OCI-LY3 (cell line): Measurements from ENCODE around the gene SPATA17.

Experiments
- H2AFZ ChIP-seq: fragments of 200-600, 300-600 bp; shearing (Covaris generic); 2 replicates; pipeline ENCODE4 v1.6.0; 2014; ENCODE audit warnings: antibody characterized with exemption, low read depth, low read length
- H3K27ac ChIP-seq: fragments of 200-600, 300-600 bp; sonication (generic); 2 replicates; pipeline ENCODE4 v1.5.1; 2014; ENCODE audit warnings: mild to moderate bottlenecking, low read length, moderate library complexity, mixed read lengths
- H3K27me3 ChIP-seq: fragments of 200-600, 300-600 bp; sonication (generic); 2 replicates; pipeline ENCODE4 v1.6.1; 2014; ENCODE audit warnings: low read depth, low read length, mixed read lengths
- H3K36me3 ChIP-seq: fragments of 200-600, 300-600 bp; sonication (generic); replicated peaks from 2 replicates; pipeline ENCODE3; 2014; ENCODE audit warnings: low read depth, low read length, mixed read lengths
- H3K4me1 ChIP-seq: fragments of 300-600, 200-600 bp; sonication (generic); 2 replicates; pipeline ENCODE4 v1.6.1; 2014; ENCODE audit warnings: low read length, mixed read lengths
- H3K4me2 ChIP-seq: fragments of 200-600, 300-600 bp; sonication (generic); 2 replicates; pipeline ENCODE4 v1.6.1; 2014; ENCODE audit warnings: low read length, mixed read lengths
- H3K4me3 ChIP-seq: fragments of 300-600, 200-600 bp; sonication (generic); 2 replicates; pipeline ENCODE4 v1.5.1; 2014; ENCODE audit warnings: antibody characterized with exemption, mild to moderate bottlenecking, low read length, moderate library complexity
- H3K79me2 ChIP-seq: fragments of 300-600, 200-600 bp; shearing (Covaris generic); 2 replicates; pipeline ENCODE4 v1.6.1; 2014; ENCODE audit warnings: mild to moderate bottlenecking, low read length, mixed read lengths
- H3K9ac ChIP-seq: fragments of 300-600, 200-600 bp; shearing (Covaris generic); 2 replicates; pipeline ENCODE4 v1.6.0; 2014; ENCODE audit warnings: mild to moderate bottlenecking, low read length, moderate library complexity
- H3K9me3 ChIP-seq: fragments of 200-600, 300-600 bp; shearing (Covaris generic); 2 replicates; pipeline ENCODE4 v1.6.1; 2014; ENCODE audit warnings: low read length, mixed read lengths; ENCODE audit not compliant: insufficient read depth
- H4K20me1 ChIP-seq: fragments of 200-600, 300-600 bp; sonication (generic); 2 replicates; pipeline ENCODE4 v1.6.1; 2016; ENCODE audit warnings: low read length, mixed read lengths; ENCODE audit not compliant: insufficient read depth
- EZH2phosphoT487 ChIP-seq: fragments of 200-600 bp; shearing (Covaris generic); IDR thresholded peaks from 2 replicates; pipeline ENCODE4 v1.6.1; 2018; ENCODE audit warnings: antibody characterized with exemption, mixed run types, low read depth
- TF ChIP-seq, protein P1 (sequence below): fragments of 200-600, 300-600 bp; sonication (generic); IDR thresholded peaks from 2 replicates; pipeline ENCODE4 v1.5.1; 2014; ENCODE audit warnings: antibody characterized with exemption, low read length, low read depth

The SPATA17 gene

DNA sequence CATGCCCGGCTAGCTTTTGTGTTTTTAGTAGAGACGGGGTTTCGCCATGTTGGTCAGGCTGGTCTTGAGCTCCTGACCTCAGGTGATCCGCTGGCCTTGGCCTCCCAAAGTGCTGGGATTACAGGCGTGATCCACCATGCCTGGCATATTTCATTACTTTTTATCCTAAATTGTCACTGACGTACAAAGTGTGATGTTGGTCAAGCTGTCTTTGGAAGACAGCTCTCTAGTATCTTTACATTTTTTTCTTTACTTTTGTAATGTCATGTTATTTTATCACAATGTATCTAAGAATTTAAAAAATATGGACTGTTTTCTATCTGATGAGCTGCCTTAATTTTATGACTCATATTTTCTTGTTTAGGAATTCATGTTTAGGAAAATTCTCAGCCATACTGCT, 72.2 kb downstream of the SPATA17 start:
- no peak overlapping the region for H3K27ac ChIP-seq
- TF ChIP-seq, protein P1, sequence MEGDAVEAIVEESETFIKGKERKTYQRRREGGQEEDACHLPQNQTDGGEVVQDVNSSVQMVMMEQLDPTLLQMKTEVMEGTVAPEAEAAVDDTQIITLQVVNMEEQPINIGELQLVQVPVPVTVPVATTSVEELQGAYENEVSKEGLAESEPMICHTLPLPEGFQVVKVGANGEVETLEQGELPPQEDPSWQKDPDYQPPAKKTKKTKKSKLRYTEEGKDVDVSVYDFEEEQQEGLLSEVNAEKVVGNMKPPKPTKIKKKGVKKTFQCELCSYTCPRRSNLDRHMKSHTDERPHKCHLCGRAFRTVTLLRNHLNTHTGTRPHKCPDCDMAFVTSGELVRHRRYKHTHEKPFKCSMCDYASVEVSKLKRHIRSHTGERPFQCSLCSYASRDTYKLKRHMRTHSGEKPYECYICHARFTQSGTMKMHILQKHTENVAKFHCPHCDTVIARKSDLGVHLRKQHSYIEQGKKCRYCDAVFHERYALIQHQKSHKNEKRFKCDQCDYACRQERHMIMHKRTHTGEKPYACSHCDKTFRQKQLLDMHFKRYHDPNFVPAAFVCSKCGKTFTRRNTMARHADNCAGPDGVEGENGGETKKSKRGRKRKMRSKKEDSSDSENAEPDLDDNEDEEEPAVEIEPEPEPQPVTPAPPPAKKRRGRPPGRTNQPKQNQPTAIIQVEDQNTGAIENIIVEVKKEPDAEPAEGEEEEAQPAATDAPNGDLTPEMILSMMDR = no peak
- no peak for TF ChIP-seq EZH2phosphoT487
- H3K9me3 ChIP-seq = no peaks in the 10 kb centered on the region
- no peaks in the 10 kb centered on the region for H3K36me3 ChIP-seq
- H3K9ac ChIP-seq = no peak overlapping the region
- no peaks in the 10 kb centered on the region for H3K79me2 ChIP-seq
- H4K20me1 ChIP-seq = no peaks in the 10 kb centered on the region
- H3K4me2 ChIP-seq = no peak overlapping the region
- no peaks in the 10 kb centered on the region for H3K4me1 ChIP-seq
- H3K4me3 ChIP-seq = no peak overlapping the region
- no peak overlapping the region for H2AFZ ChIP-seq
- H3K27me3 ChIP-seq = no peaks in the 10 kb centered on the region

DNA sequence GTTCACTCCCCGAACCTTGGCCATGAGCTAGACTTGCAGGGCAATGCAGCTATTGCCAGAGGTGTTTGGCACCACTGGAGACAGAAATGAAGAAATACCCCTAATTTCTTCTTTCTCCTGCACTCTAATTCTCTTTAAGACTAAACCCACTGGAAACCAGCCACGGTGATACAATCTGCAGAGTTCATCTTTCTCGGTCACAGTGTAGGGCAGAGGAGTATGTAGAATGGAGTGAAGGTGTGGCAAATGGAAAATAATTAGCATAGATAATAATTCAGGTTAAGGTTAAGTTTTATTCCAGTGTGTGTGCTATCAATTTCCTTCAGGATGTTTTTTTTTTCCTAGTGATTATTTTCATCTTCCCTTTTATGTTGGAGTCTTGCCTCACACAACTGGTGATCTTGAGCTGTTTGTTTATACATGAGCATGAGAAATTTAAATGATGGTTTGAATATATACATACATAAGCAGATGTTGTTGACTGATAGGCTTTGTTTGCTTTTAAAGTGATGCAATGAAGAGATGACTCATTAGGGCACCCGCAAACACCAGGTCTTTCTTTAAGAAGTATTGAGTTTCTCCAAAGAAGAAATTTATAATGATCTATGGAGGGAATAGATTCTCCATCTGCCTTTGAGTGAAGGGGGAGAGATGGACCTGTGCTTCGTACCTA, 81.9 kb downstream of the SPATA17 start:
- no peaks in the 10 kb centered on the region for H3K9me3 ChIP-seq
- H3K4me2 ChIP-seq = no peak overlapping the region
- no peak overlapping the region for H3K4me3 ChIP-seq
- no peaks in the 10 kb centered on the region for H3K27me3 ChIP-seq
- no peaks in the 10 kb centered on the region for H4K20me1 ChIP-seq
- no peak overlapping the region for H2AFZ ChIP-seq
- H3K4me1 ChIP-seq = peaks cover 5% of the 10 kb centered on the region; the same call in 1 of the 2 replicates
- TF ChIP-seq, protein P1 = no peak
- no peak for TF ChIP-seq EZH2phosphoT487
- no peak overlapping the region for H3K9ac ChIP-seq
- no peak overlapping the region for H3K27ac ChIP-seq
- H3K36me3 ChIP-seq = no peaks in the 10 kb centered on the region
- H3K79me2 ChIP-seq = no peaks in the 10 kb centered on the region

DNA sequence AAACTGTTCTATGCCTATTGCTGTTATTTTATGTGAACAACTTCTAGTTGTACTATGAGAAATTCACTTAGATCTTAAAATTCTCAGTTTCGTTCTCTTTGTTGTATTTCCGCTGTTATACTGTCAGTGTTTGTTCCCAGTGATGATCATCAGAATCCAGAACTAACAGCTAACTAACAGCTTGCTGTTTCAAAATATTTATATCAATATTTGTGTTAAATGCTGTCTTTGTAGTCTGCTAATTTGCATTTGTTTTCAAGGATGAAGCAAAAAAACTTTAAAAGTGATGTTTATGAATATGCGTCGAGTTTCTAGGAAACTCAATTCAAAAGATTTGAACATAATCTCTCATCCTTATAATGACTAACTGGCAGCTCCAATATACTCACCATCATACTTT, 84.5 kb downstream of the SPATA17 start:
- TF ChIP-seq, protein P1 = no peak
- no peak for TF ChIP-seq EZH2phosphoT487
- Histone ChIP-seq H3K9ac (no peak overlapping the region), H3K27me3 (no peaks in the 10 kb centered on the region), H3K27ac (no peak overlapping the region), H4K20me1 (no peaks in the 10 kb centered on the region), H3K36me3 (no peaks in the 10 kb centered on the region), H3K9me3 (no peaks in the 10 kb centered on the region), H3K79me2 (no peaks in the 10 kb centered on the region), H3K4me1 (peaks cover 6% of the 10 kb centered on the region; the same call in 1 of the 2 replicates), H3K4me2 (no peak overlapping the region), H2AFZ (no peak overlapping the region), H3K4me3 (no peak overlapping the region)

DNA sequence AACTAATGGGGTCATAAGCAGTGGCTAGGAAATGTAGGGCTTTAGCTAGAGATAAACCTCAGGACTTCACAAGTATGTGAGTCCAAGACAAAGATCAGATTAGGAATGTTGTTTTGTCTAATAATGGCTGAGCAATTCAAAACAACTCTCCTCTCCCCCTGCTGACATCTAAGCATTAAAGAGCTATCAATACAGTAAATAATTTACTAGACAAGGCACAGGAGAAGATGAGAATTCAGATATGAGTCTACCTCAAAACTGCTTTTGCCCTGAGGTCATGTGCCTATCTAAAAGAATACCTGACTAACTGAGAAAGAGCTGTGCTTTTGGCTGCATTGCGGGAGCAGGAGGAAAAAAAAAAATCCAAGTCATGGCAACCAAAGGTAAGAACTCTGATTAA, 86.8 kb downstream of the SPATA17 start:
- Histone ChIP-seq H4K20me1 (no peaks in the 10 kb centered on the region), H3K27me3 (no peaks in the 10 kb centered on the region), H3K9me3 (no peaks in the 10 kb centered on the region), H3K27ac (no peak overlapping the region), H3K4me2 (no peak overlapping the region), H3K4me3 (no peak overlapping the region), H3K4me1 (peaks cover 6% of the 10 kb centered on the region; the same call in 1 of the 2 replicates), H3K36me3 (no peaks in the 10 kb centered on the region), H3K79me2 (no peaks in the 10 kb centered on the region), H2AFZ (no peak overlapping the region), H3K9ac (no peak overlapping the region)
- no peak for TF ChIP-seq EZH2phosphoT487
- TF ChIP-seq, protein P1 = no peak
